CD4-positive, alpha-beta T cell treated with Interleukin-4 for 1 hour (primary cell): ENCODE measurements around the gene ENAH.
"Not testable (repeated sequence)": the region's sequence is repeated elsewhere in the genome, so short reads cannot be mapped to it uniquely, and the experiment has no call there.

Source experiments
- DNase-seq, 2 donors: peaks; one replicate each; pipeline ENCODE4 v3.0.0-alpha.2; 2020 to 2022

The ENAH gene

GRCh38 chr1:225522588-225523262 is 130.2 kb downstream of the ENAH start:
- no peak for DNase-seq

GRCh38 chr1:225520587-225521227 is 132.2 kb downstream of the ENAH start:
- DNase-seq: no peak

- DNase-seq: no peak
These were observed 133.6 kb downstream of the ENAH start for GRCh38 chr1:225519166-225519863.

GRCh38 chr1:225517697-225518096 is 135.2 kb downstream of the ENAH start:
- DNase-seq: no peak

GRCh38 chr1:225517221-225517620 is 135.7 kb downstream of the ENAH start:
- DNase-seq: no peak

GRCh38 chr1:225514671-225515081 is 138.2 kb downstream of the ENAH start:
- no peak for DNase-seq

GRCh38 chr1:225513576-225513975 is 139.3 kb downstream of the ENAH start:
- not testable (repeated sequence) for DNase-seq

GRCh38 chr1:225511828-225512381 is 141.0 kb downstream of the ENAH start:
- no peak for DNase-seq

GRCh38 chr1:225510740-225511139 is 142.2 kb downstream of the ENAH start:
- DNase-seq: not testable (repeated sequence)

- DNase-seq: no peak
These were observed 143.2 kb downstream of the ENAH start for GRCh38 chr1:225509770-225510169.

- DNase-seq: no peak
These were observed 143.6 kb downstream of the ENAH start for GRCh38 chr1:225509376-225509707.

GRCh38 chr1:225508538-225509375 is 144.2 kb downstream of the ENAH start:
- no peak for DNase-seq

- no peak for DNase-seq
These were observed 146.2 kb downstream of the ENAH start for GRCh38 chr1:225506727-225507126.

GRCh38 chr1:225504776-225505175 is 148.1 kb downstream of the ENAH start:
- DNase-seq: no peak

GRCh38 chr1:225500624-225501192 is 152.2 kb downstream of the ENAH start:
- DNase-seq: no peak

GRCh38 chr1:225498549-225499136 is 154.3 kb downstream of the ENAH start:
- DNase-seq: no peak

GRCh38 chr1:225494789-225495359 is 158.0 kb downstream of the ENAH start:
- no peak for DNase-seq

GRCh38 chr1:225493591-225494246 is 159.2 kb downstream of the ENAH start:
- DNase-seq: no peak

- no peak for DNase-seq
These were observed 164.2 kb downstream of the ENAH start for GRCh38 chr1:225488676-225489075.

GRCh38 chr1:225486856-225487255 is 166.1 kb downstream of the ENAH start:
- DNase-seq: no peak

- DNase-seq: no peak
These were observed 166.9 kb downstream of the ENAH start for GRCh38 chr1:225485991-225486530.
